T-helper 9 cell (primary cell): ENCODE data around the gene CCNK.

ENCODE experiments used
- DNase-seq: peaks from one replicate; pipeline ENCODE4 v3.0.0-alpha.2; 2020

CCNK gene

GRCh38 chr14:99467336-99468078 is 13.7 kb upstream of the CCNK start:
- no peak for DNase-seq

- no peak for DNase-seq
Observed at GRCh38 chr14:99468081-99468480, 13.1 kb upstream of the CCNK start.

GRCh38 chr14:99468836-99469592 is 12.2 kb upstream of the CCNK start:
- DNase-seq: no peak

- DNase-seq: no peak
Observed at GRCh38 chr14:99471731-99472130, 9.5 kb upstream of the CCNK start.

- DNase-seq: no peak
Observed at GRCh38 chr14:99472937-99473336, 8.3 kb upstream of the CCNK start.

GRCh38 chr14:99473458-99473857 is 7.8 kb upstream of the CCNK start:
- DNase-seq: no peak

GRCh38 chr14:99475179-99475578 is 6.0 kb upstream of the CCNK start:
- no peak for DNase-seq

- no peak for DNase-seq
Observed at GRCh38 chr14:99475660-99476059, 5.5 kb upstream of the CCNK start.

- no peak for DNase-seq
Observed at GRCh38 chr14:99476864-99477263, 4.3 kb upstream of the CCNK start.

- no peak for DNase-seq
Observed at GRCh38 chr14:99478128-99478527, 3.1 kb upstream of the CCNK start.

- no peak for DNase-seq
Observed at GRCh38 chr14:99479160-99479905, 1.9 kb upstream of the CCNK start.

GRCh38 chr14:99479906-99480869 is 1.0 kb upstream of the CCNK start, which contains the start of gene SETD3:
SETD3 (minus strand) TSS chr14:99480859; CDS start chr14:99465805, 15,054 bp downstream.
- peak; percentile 23 for DNase-seq

- no peak for DNase-seq
Observed at GRCh38 chr14:99481745-99482099, 513 bp downstream of the CCNK start.

GRCh38 chr14:99484106-99484505 is 2.9 kb downstream of the CCNK start:
- no peak for DNase-seq

- no peak for DNase-seq
Observed at GRCh38 chr14:99497341-99497740, 16.1 kb downstream of the CCNK start.

GRCh38 chr14:99497894-99498293 is 16.7 kb downstream of the CCNK start:
- DNase-seq: no peak

GRCh38 chr14:99502989-99503421 is 21.8 kb downstream of the CCNK start:
- DNase-seq: no peak

- DNase-seq: no peak
Observed at GRCh38 chr14:99503848-99504453, 22.7 kb downstream of the CCNK start.

GRCh38 chr14:99505089-99505488 is 23.9 kb downstream of the CCNK start:
- no peak for DNase-seq

- no peak for DNase-seq
Observed at GRCh38 chr14:99506276-99506675, 25.1 kb downstream of the CCNK start.

- DNase-seq: no peak
Observed at GRCh38 chr14:99507860-99508640, 26.8 kb downstream of the CCNK start.
